VCaP (cell line): Measurements from ENCODE around the gene STAG3.
"Not testable (repeated sequence)": the region's sequence is repeated elsewhere in the genome, so short reads cannot be mapped to it uniquely, and the experiment has no call there.

ENCODE experiments used
- H3K27ac ChIP-seq: fragments of 450-650 bp; 2 replicates; pipeline ENCODE4 v1.5.1; 2017
- TF ChIP-seq, protein P1 (sequence below): fragments of 450-650 bp; conservative IDR thresholded peaks from 2 replicates; pipeline ENCODE4 v1.5.1; 2017; ENCODE audit warnings: mild to moderate bottlenecking, moderate library complexity

The STAG3 gene

DNA sequence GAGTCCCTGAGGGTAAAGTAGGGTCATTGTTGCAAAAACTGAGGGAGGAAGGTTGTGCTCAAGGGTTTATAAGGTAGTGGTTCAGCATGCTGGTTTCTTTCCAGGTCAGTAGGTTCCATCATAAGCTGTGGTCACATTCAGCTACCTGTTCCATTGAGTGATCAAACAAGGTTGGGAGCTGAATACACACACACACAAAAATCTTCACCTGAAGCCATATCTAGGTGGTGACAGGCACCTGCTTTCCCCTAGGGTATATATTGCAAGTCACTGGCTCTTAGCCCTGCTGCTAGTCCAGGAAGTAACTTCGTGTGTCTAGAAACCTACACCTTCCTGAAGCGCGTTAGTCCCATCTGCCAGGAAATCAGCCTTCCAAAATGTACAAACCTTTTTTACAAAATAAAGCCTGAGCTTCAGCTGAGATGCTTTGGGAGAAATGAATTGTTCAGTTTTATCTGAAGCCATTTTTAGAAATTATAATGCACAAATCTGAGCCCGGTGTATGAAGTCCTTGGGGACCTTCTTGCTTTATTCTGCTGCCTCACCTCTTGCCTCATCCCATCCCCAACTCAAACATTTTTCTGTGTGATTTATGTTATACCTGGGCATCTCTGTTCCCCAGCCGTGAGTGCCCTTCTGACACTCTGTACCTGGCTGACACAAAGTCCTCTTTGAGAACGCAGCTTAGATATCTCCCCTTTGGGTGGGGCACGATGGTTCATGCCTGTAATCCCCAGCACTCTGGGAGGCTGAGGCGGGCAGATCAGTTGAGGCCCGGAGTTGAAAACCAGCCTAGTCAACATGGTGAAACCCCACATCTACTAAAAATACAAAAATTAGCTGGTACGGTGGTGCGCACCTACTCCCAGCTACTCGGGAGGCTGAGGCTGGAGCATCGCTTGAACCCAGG lies 39.6 kb upstream of the STAG3 start:
- peak overlapping the region; percentile 23 for H3K27ac ChIP-seq
- TF ChIP-seq, protein P1, sequence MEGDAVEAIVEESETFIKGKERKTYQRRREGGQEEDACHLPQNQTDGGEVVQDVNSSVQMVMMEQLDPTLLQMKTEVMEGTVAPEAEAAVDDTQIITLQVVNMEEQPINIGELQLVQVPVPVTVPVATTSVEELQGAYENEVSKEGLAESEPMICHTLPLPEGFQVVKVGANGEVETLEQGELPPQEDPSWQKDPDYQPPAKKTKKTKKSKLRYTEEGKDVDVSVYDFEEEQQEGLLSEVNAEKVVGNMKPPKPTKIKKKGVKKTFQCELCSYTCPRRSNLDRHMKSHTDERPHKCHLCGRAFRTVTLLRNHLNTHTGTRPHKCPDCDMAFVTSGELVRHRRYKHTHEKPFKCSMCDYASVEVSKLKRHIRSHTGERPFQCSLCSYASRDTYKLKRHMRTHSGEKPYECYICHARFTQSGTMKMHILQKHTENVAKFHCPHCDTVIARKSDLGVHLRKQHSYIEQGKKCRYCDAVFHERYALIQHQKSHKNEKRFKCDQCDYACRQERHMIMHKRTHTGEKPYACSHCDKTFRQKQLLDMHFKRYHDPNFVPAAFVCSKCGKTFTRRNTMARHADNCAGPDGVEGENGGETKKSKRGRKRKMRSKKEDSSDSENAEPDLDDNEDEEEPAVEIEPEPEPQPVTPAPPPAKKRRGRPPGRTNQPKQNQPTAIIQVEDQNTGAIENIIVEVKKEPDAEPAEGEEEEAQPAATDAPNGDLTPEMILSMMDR, result no peak

DNA sequence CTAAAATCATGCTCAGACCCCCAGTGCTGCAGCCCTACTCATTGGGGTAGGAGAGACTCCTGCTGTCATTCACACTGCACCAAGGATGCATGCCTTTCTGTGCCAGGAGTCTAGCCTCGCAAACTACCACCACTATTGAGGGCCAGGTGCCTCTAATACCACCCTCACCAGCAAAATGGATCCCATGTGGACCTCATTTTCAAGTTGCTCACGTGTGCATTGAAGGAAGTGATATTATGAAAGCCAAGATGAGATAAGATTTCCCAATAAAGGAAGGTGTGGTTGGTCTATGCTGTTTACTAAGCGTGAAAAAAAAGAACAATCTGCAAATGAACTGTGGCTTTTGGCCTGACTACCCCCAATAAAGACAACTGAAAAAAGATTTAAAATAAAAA lies 36.2 kb upstream of the STAG3 start:
- TF ChIP-seq, protein P1, result no peak
- no peak overlapping the region for H3K27ac ChIP-seq

DNA sequence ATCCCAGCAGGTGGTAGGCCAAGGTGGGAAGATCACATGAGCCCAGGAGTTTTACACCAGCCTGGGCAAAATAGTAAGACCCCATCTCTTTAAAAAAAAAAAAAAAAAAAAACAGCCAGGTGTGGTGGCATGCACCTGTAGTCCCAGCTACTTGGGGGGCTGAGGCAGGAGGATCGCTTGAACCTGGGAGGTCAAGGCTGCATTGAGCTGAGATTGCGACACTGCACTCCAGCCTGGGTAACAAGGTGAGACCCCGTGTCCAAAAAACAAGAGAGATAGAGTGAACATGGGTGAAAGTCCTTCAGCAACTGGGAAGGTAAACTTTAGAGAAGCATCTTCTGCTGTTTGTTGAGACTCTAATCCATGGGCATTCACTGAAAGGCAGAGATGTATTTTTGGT lies 35.3 kb upstream of the STAG3 start:
- H3K27ac ChIP-seq, result no peak overlapping the region
- TF ChIP-seq, protein P1, result no peak

DNA sequence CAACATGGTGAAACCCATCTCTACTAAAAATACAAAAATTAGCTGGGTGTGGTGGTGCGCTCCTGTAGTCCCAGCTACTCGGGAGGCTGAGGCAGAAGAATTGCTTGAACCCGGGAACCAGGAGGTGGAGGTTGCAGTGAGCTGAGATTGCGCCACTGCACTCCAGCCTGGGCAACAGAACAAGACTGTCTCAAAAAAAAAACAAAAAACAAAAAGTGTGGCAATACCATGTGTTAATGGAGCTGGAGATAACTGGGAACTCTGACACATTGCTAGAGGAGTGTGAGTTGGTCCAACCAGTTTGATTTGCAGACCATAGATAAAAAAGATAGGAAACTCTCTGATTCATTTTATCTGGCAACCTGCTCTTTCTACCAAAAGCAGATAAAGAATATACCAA lies 31.4 kb upstream of the STAG3 start:
- H3K27ac ChIP-seq, result not testable (repeated sequence)

DNA sequence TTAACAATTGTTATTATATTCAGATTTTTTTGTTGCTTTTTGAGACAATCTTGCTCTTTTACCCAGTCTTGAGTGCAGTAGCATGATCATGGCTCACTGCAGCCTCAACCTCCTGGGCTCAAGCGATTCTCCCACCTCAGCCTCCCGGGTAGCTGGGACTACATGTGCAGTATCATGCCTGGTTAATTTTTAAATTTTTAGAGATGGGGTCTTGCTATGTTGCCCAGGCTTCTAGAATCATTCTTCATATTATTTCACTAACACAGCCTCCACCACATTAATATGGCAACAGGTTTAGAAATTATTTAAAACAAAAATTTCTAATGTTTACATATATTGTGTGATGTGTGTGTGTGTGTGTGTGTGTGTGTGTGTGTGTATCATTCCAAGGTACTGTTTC lies 30.4 kb upstream of the STAG3 start:
- TF ChIP-seq, protein P1, result no peak
- no peak overlapping the region for H3K27ac ChIP-seq

DNA sequence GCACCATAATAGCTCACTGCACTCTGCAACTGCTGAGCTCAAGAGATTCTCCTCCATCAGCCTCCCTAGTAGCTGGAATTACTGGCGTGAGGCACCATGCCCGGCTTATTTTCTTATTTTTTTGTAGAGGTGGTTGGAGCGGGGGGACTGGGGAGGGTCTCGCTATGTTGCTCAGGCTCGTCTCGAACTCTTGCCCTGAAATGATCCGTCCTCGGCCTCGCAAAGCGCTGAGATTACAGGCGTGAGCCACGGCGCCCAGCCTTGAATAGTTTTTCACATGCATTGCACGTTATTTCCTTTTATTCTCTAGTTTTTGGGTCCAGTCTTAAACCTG lies 29.5 kb upstream of the STAG3 start:
- TF ChIP-seq, protein P1, result no peak
- H3K27ac ChIP-seq, result peak overlapping the region; percentile 88

DNA sequence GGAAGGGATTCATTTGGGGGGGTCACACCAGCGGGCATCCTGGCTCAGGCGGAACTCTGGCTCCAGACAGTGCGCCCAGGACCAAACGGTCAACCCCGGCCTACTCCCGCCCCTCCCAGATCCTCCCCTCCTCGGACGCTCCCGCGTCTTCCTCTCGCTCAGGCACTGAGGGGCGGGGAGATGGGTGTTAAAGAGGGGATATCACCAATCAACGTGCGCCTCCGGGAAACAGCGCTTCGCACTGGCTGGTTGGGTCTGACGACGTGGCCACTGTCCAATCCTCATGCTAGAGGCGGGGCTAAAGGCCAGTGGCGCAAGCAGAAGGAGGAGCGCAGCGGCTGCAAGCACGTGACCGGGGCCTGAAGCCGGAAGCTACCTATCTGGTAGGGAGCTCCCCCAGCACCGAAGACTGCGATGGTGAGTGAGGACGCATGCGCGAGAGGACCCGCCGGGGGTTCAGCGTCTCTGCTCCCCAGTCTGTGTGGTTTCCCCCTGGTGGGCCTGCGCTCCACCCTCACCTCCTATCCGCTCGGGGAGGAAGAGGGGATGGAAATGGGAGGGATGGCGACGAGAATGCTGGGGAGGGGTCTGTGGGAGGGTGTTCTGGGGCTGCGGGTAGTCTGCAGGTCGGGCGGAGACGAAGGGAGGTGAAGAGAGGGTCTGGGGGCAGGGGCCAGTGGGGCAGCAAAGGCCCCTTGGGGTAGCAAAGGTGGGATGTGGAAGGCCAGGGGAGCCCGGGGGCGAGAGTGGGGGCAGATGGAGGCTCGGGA lies 29.0 kb upstream of the STAG3 start, which contains the start of gene LAMTOR4:
LAMTOR4 (plus strand) TSS at position 360 of the 770 bp plus-strand sequence; CDS start at position 415, 55 bp downstream.
- TF ChIP-seq, protein P1, result no peak
- H3K27ac ChIP-seq, result peak within 1 kb of the TSS; percentile 88
